Measurements from ENCODE around the gene MT1H. TPM values are rescaled to one million over a fixed set of nuclear protein-coding genes. Genes with fewer than 3 reads are reported as not detected.
"Not testable (repeated sequence)": the region's sequence is repeated elsewhere in the genome, so short reads cannot be mapped to it uniquely, and the experiment has no call there.

Gene MT1H
- total RNA-seq = 2.1 TPM in 1 of 2 replicates, not detected in the other
- polyA plus RNA-seq = 2.0 and 13.5 TPM in 2 replicates

- Histone ChIP-seq H3K9me2 (replicated peaks; ENCODE audit: insufficient read depth) (no peaks in the 10 kb centered on the region), H3K4me2 (no peak within 1 kb of the TSS), H3K79me2 (no peaks in the 10 kb centered on the region), H3K27me3 (peaks cover 99% of the 10 kb centered on the region), H3K4me3 (no peak within 1 kb of the TSS), H3K36me3 (replicated peaks; ENCODE audit: insufficient read depth, low read depth) (no peaks in the 10 kb centered on the region), H3K9me3 (ENCODE audit: low read depth) (no peaks in the 10 kb centered on the region), H4K20me1 (ENCODE audit: insufficient read depth, poor library complexity, severe bottlenecking) (no peaks in the 10 kb centered on the region), H3K4me1 (ENCODE audit: insufficient read depth) (no peaks in the 10 kb centered on the region), H3K27ac (no peak within 1 kb of the TSS), H2AFZ (no peak within 1 kb of the TSS)
- DNase-seq (ENCODE audit: low spot score) = no peak
- TF ChIP-seq EZH2 (IDR thresholded peaks at IDR 0.05; ENCODE audit: borderline replicate concordance) (peak; percentile 64), CTCF (IDR thresholded peaks at IDR 0.05; ENCODE audit: poor library complexity) (no peak)
- 25% methylated on average over 38 of the region's 38 CpGs for WGBS (ENCODE audit: low lambda C conversion rate, missing lambda C conversion rate)
Measured at GRCh38 chr16:56669005-56669839, at the start of gene MT1H. TSS of gene MT1H (plus strand) at chr16:56669814. CDS start at chr16:56669885, 71 bp downstream.

GRCh38 chr16:56620339-56620897 is 49.2 kb upstream of the MT1H start:
- Histone ChIP-seq H3K79me2 (no peaks in the 10 kb centered on the region), H2AFZ (no peak overlapping the region), H3K4me1 (ENCODE audit: insufficient read depth) (no peaks in the 10 kb centered on the region), H3K9me3 (ENCODE audit: low read depth) (no peaks in the 10 kb centered on the region), H3K4me2 (no peak overlapping the region), H3K4me3 (no peak overlapping the region), H4K20me1 (ENCODE audit: insufficient read depth, poor library complexity, severe bottlenecking) (no peaks in the 10 kb centered on the region), H3K27ac (no peak overlapping the region), H3K9me2 (replicated peaks; ENCODE audit: insufficient read depth) (no peaks in the 10 kb centered on the region), H3K36me3 (replicated peaks; ENCODE audit: insufficient read depth, low read depth) (no peaks in the 10 kb centered on the region), H3K27me3 (peaks cover 55% of the 10 kb centered on the region)
- no peak for TF ChIP-seq EZH2phosphoT487 (IDR thresholded peaks at IDR 0.05; ENCODE audit: low read depth, severe bottlenecking, unreplicated experiment)
- no peak for TF ChIP-seq CTCF (IDR thresholded peaks at IDR 0.05; ENCODE audit: poor library complexity)
- no peak for TF ChIP-seq EZH2 (IDR thresholded peaks at IDR 0.05; ENCODE audit: borderline replicate concordance)
- 76% methylated on average over 8 of the region's 8 CpGs for WGBS (ENCODE audit: low lambda C conversion rate, missing lambda C conversion rate)
- no peak for DNase-seq (ENCODE audit: low spot score)

GRCh38 chr16:56621665-56622445 is 47.8 kb upstream of the MT1H start:
- H3K4me1 ChIP-seq (ENCODE audit: insufficient read depth); H3K4me3 ChIP-seq; DNase-seq (ENCODE audit: low spot score); H3K36me3 ChIP-seq (replicated peaks; ENCODE audit: insufficient read depth, low read depth); H3K27ac ChIP-seq; H3K79me2 ChIP-seq; H2AFZ ChIP-seq; H3K4me2 ChIP-seq; H3K9me2 ChIP-seq (replicated peaks; ENCODE audit: insufficient read depth); H4K20me1 ChIP-seq (ENCODE audit: insufficient read depth, poor library complexity, severe bottlenecking); H3K9me3 ChIP-seq (ENCODE audit: low read depth): not testable (repeated sequence)
- H3K27me3 ChIP-seq = peaks cover 59% of the 10 kb centered on the region
- WGBS (ENCODE audit: low lambda C conversion rate, missing lambda C conversion rate) = 53% methylated on average over 4 of the region's 4 CpGs

GRCh38 chr16:56623184-56623583 is 46.4 kb upstream of the MT1H start:
- not testable (repeated sequence) for H3K9me3 ChIP-seq (ENCODE audit: low read depth)

More at GRCh38 chr16:56623184-56623583, 46.4 kb upstream of the MT1H start:
- not testable (repeated sequence) for H3K79me2 ChIP-seq; H3K4me3 ChIP-seq; H4K20me1 ChIP-seq (ENCODE audit: insufficient read depth, poor library complexity, severe bottlenecking); H3K27ac ChIP-seq; H3K9me2 ChIP-seq (replicated peaks; ENCODE audit: insufficient read depth); DNase-seq (ENCODE audit: low spot score); H2AFZ ChIP-seq; H3K4me2 ChIP-seq; H3K4me1 ChIP-seq (ENCODE audit: insufficient read depth); H3K36me3 ChIP-seq (replicated peaks; ENCODE audit: insufficient read depth, low read depth)
- H3K27me3 ChIP-seq = peaks cover 48% of the 10 kb centered on the region
- 92% methylated on average over 5 of the region's 5 CpGs for WGBS (ENCODE audit: low lambda C conversion rate, missing lambda C conversion rate)
